Parathyroid adenoma (tissue), 2 donors: ENCODE results near the gene AFM.

Experiments
- H2AFZ ChIP-seq: fragments of 300-600 bp; sonication (generic); one replicate; pipeline ENCODE4 v1.7.0; 2017; ENCODE audit warnings: antibody characterized with exemption, mild to moderate bottlenecking
- H3K27ac ChIP-seq: fragments of 300-600 bp; sonication (generic); one replicate; pipeline ENCODE4 v1.7.0; 2017
- H3K27me3 ChIP-seq: fragments of 300-600 bp; sonication (generic); one replicate; pipeline ENCODE4 v1.7.0; 2017; ENCODE audit warnings: low read length; ENCODE audit not compliant: control insufficient read depth, insufficient read depth
- H3K36me3 ChIP-seq: fragments of 300-600 bp; sonication (generic); one replicate; pipeline ENCODE4 v1.7.0; 2017; ENCODE audit warnings: low read length; ENCODE audit not compliant: control insufficient read depth, insufficient read depth
- H3K4me1 ChIP-seq: fragments of 300-600 bp; sonication (generic); one replicate; pipeline ENCODE4 v1.7.0; 2017; ENCODE audit warnings: control low read depth
- H3K4me2 ChIP-seq: fragments of 300-600 bp; sonication (generic); one replicate; pipeline ENCODE4 v1.7.0; 2017; ENCODE audit warnings: low read length
- H3K4me3 ChIP-seq: fragments of 300-600 bp; sonication (generic); one replicate; pipeline ENCODE4 v1.7.0; 2017; ENCODE audit warnings: low read depth, low read length
- H3K79me2 ChIP-seq: fragments of 300-600 bp; sonication (generic); one replicate; pipeline ENCODE4 v1.7.0; 2017; ENCODE audit warnings: control low read depth
- H3K9ac ChIP-seq: fragments of 300-600 bp; sonication (generic); one replicate; pipeline ENCODE4 v1.7.0; 2017; ENCODE audit warnings: mild to moderate bottlenecking
- H3K9me3 ChIP-seq: fragments of 300-600 bp; sonication (generic); one replicate; pipeline ENCODE4 v1.7.0; 2017; ENCODE audit warnings: low read length; ENCODE audit not compliant: control insufficient read depth
- TF ChIP-seq, protein P1 (sequence below): fragments of 300-600 bp; sonication (generic); IDR thresholded peaks from one replicate; pipeline ENCODE4 v1.7.0; 2017; ENCODE audit warnings: antibody characterized with exemption, mild to moderate bottlenecking
- donor health status: primary hyperparathyroidism.

The AFM gene

DNA sequence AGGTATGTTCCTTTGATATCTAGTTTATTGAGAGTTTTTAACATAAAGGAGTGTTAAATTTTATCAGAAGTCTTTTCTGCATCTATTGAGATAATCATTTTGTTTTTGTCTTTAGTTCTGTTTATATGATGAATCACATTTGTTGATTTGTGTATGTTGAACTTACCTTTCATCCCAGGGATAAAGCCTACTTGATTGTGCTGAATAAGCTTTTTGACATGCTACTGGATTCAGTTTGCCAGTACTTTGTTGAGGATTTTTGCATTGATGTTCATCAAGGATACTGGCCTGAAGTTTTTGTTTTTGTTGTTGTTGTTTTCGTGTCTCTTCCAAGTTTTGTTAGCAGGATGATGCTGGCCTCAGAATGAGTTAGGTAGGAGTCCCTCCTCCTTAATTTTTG lies 10.8 kb upstream of the AFM start:
- H2AFZ ChIP-seq = no peak overlapping the region
- H3K79me2 ChIP-seq = no peaks in the 10 kb centered on the region
- H3K27ac ChIP-seq = no peak overlapping the region
- H3K4me2 ChIP-seq = no peak overlapping the region
- H3K36me3 ChIP-seq = no peaks in the 10 kb centered on the region
- TF ChIP-seq, protein P1, sequence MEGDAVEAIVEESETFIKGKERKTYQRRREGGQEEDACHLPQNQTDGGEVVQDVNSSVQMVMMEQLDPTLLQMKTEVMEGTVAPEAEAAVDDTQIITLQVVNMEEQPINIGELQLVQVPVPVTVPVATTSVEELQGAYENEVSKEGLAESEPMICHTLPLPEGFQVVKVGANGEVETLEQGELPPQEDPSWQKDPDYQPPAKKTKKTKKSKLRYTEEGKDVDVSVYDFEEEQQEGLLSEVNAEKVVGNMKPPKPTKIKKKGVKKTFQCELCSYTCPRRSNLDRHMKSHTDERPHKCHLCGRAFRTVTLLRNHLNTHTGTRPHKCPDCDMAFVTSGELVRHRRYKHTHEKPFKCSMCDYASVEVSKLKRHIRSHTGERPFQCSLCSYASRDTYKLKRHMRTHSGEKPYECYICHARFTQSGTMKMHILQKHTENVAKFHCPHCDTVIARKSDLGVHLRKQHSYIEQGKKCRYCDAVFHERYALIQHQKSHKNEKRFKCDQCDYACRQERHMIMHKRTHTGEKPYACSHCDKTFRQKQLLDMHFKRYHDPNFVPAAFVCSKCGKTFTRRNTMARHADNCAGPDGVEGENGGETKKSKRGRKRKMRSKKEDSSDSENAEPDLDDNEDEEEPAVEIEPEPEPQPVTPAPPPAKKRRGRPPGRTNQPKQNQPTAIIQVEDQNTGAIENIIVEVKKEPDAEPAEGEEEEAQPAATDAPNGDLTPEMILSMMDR = no peak
- no peak overlapping the region for H3K9ac ChIP-seq
- H3K9me3 ChIP-seq = no peaks in the 10 kb centered on the region
- H3K4me3 ChIP-seq = no peak overlapping the region
- no peaks in the 10 kb centered on the region for H3K4me1 ChIP-seq
- no peaks in the 10 kb centered on the region for H3K27me3 ChIP-seq

DNA sequence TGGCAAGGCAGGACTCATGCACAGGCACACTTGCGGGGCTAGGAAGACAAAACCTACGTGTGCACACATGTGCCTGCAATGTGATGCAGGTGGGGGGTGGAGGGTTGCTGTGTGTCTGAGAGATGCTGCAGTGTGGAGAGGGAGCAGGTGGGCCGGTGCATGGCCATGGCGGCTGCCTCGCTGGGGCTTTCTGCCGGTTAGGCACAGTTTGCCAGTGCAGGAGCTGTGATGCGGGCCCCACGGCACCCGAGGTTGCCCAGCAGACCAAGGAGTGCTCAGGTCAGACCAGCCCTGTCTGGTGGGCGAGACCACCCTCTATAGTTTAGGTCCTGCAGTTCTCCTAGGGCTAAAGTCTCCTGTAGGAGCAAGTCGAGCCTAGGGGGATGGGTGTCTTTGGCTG lies 4.4 kb upstream of the AFM start:
- no peak overlapping the region for H3K4me3 ChIP-seq
- no peaks in the 10 kb centered on the region for H3K36me3 ChIP-seq
- TF ChIP-seq, protein P1 = no peak
- H3K27ac ChIP-seq = no peak overlapping the region
- no peak overlapping the region for H3K4me2 ChIP-seq
- H3K4me1 ChIP-seq = no peaks in the 10 kb centered on the region
- H3K9ac ChIP-seq = no peak overlapping the region
- H3K9me3 ChIP-seq = no peaks in the 10 kb centered on the region
- no peaks in the 10 kb centered on the region for H3K79me2 ChIP-seq
- H2AFZ ChIP-seq = no peak overlapping the region
- no peaks in the 10 kb centered on the region for H3K27me3 ChIP-seq

GRCh38 chr4:73479323-73479722 lies 2.2 kb upstream of the AFM start:
- no peaks in the 10 kb centered on the region for H3K4me1 ChIP-seq
- no peaks in the 10 kb centered on the region for H3K36me3 ChIP-seq
- H3K4me3 ChIP-seq = no peak overlapping the region
- H3K9ac ChIP-seq = no peak overlapping the region
- H3K9me3 ChIP-seq = no peaks in the 10 kb centered on the region
- H3K79me2 ChIP-seq = no peaks in the 10 kb centered on the region
- TF ChIP-seq, protein P1 = no peak
- no peaks in the 10 kb centered on the region for H3K27me3 ChIP-seq
- H2AFZ ChIP-seq = no peak overlapping the region
- H3K27ac ChIP-seq = no peak overlapping the region
- H3K4me2 ChIP-seq = no peak overlapping the region

GRCh38 chr4:73485085-73485484 lies 3.5 kb downstream of the AFM start:
- Histone ChIP-seq H3K9ac (no peak overlapping the region), H3K36me3 (no peaks in the 10 kb centered on the region), H3K79me2 (no peaks in the 10 kb centered on the region), H3K4me1 (no peaks in the 10 kb centered on the region), H2AFZ (no peak overlapping the region), H3K4me3 (no peak overlapping the region), H3K4me2 (no peak overlapping the region), H3K27ac (no peak overlapping the region), H3K9me3 (no peaks in the 10 kb centered on the region), H3K27me3 (no peaks in the 10 kb centered on the region)
- TF ChIP-seq, protein P1 = no peak

GRCh38 chr4:73485596-73485995 lies 4.1 kb downstream of the AFM start:
- H3K4me1 ChIP-seq = no peaks in the 10 kb centered on the region
- H3K27me3 ChIP-seq = no peaks in the 10 kb centered on the region
- H3K27ac ChIP-seq = no peak overlapping the region
- no peak overlapping the region for H3K4me3 ChIP-seq
- no peak overlapping the region for H3K4me2 ChIP-seq
- TF ChIP-seq, protein P1 = no peak
- no peaks in the 10 kb centered on the region for H3K9me3 ChIP-seq
- no peaks in the 10 kb centered on the region for H3K79me2 ChIP-seq
- no peak overlapping the region for H3K9ac ChIP-seq
- no peak overlapping the region for H2AFZ ChIP-seq
- no peaks in the 10 kb centered on the region for H3K36me3 ChIP-seq
